ENCODE data around the gene USP3. TPM values are rescaled to one million over a fixed set of nuclear protein-coding genes. Genes with fewer than 3 reads are reported as not detected.

USP3 gene
- total RNA-seq, 1 donor from 2014 or later: 22.0 TPM

- ATAC-seq (no peak), DNase-seq (ENCODE audit: low spot score) (no peak)
Measured at GRCh38 chr15:63495343-63495742, 9.1 kb upstream of the USP3 start.

- ATAC-seq (no peak), DNase-seq (ENCODE audit: low spot score) (peak; percentile 40)
Measured at GRCh38 chr15:63495780-63496488, 8.5 kb upstream of the USP3 start.

GRCh38 chr15:63497642-63498467 lies 6.5 kb upstream of the USP3 start:
- peak; percentile 3 for ATAC-seq
- DNase-seq (ENCODE audit: low spot score): peak; percentile 49

- DNase-seq (ENCODE audit: low spot score): peak; percentile 42
- no peak for ATAC-seq
Measured at GRCh38 chr15:63499175-63499549, 5.2 kb upstream of the USP3 start.

GRCh38 chr15:63499611-63500010 lies 4.8 kb upstream of the USP3 start:
- DNase-seq (ENCODE audit: low spot score) (peak; percentile 19), ATAC-seq (no peak)

- ATAC-seq: peak; percentile 9
- DNase-seq (ENCODE audit: low spot score): peak; percentile 40
Measured at GRCh38 chr15:63500265-63501250, 3.8 kb upstream of the USP3 start.

- peak; percentile 87 for DNase-seq (ENCODE audit: low spot score)
- peak; percentile 35 for ATAC-seq
Measured at GRCh38 chr15:63501256-63502089, 2.9 kb upstream of the USP3 start.

GRCh38 chr15:63502137-63502766 lies 2.1 kb upstream of the USP3 start:
- DNase-seq (ENCODE audit: low spot score): no peak

GRCh38 chr15:63502843-63503738 lies 1.3 kb upstream of the USP3 start:
- ATAC-seq (peak; percentile 63), DNase-seq (ENCODE audit: low spot score) (peak; percentile 94)

More at GRCh38 chr15:63502137-63502766, 2.1 kb upstream of the USP3 start:
- no peak for ATAC-seq

- DNase-seq (ENCODE audit: low spot score) (peak; percentile 79), ATAC-seq (peak; percentile 30)
Measured at GRCh38 chr15:63503739-63504246, 600 bp upstream of the USP3 start.

- ATAC-seq (peak; percentile 9), DNase-seq (ENCODE audit: low spot score) (peak; percentile 66)
Measured at GRCh38 chr15:63504979-63505841, 817 bp downstream of the USP3 start.

- DNase-seq (ENCODE audit: low spot score) (no peak), ATAC-seq (no peak)
Measured at GRCh38 chr15:63505842-63506222, 1.4 kb downstream of the USP3 start.

GRCh38 chr15:63506537-63507035 lies 2.2 kb downstream of the USP3 start:
- no peak for ATAC-seq
- no peak for DNase-seq (ENCODE audit: low spot score)

GRCh38 chr15:63507878-63508818 lies 3.8 kb downstream of the USP3 start:
- ATAC-seq: no peak

GRCh38 chr15:63509056-63509954 lies 4.9 kb downstream of the USP3 start:
- no peak for ATAC-seq
- DNase-seq (ENCODE audit: low spot score): no peak

More at GRCh38 chr15:63507878-63508818, 3.8 kb downstream of the USP3 start:
- no peak for DNase-seq (ENCODE audit: low spot score)

Measured in left lobe of liver (tissue), 2 donors.